Mesenchymal stem cell (in vitro differentiated cells and primary cell): Measurements from ENCODE around the gene CCL4L2.

Experiments
- DNase-seq: peaks from one replicate; pipeline ENCODE4 v3.0.0-alpha.2; 2013
- H2AFZ ChIP-seq: one replicate; pipeline ENCODE4 v1.6.1; 2013; ENCODE audit warnings: low read depth, mild to moderate bottlenecking, control low read depth, inconsistent platforms, low read length, moderate library complexity
- H2AK5ac ChIP-seq: 2 replicates; pipeline ENCODE4 v1.6.1; 2013; ENCODE audit warnings: low read length, moderate library complexity, mild to moderate bottlenecking, inconsistent platforms; ENCODE audit not compliant: severe bottlenecking
- H2BK120ac ChIP-seq: one replicate; pipeline ENCODE4 v1.6.1; 2013; ENCODE audit warnings: low read depth, mild to moderate bottlenecking, inconsistent platforms, low read length, moderate library complexity
- H2BK12ac ChIP-seq, 2 experiments: one replicate each; pipeline ENCODE4 v1.6.1; 2013; ENCODE audit warnings: inconsistent platforms in 2 of 2, low read length in 2 of 2, mild to moderate bottlenecking in 2 of 2, moderate library complexity in 2 of 2, control low read depth in 1 of 2
- H2BK15ac ChIP-seq: one replicate; pipeline ENCODE4 v1.6.1; 2013; ENCODE audit warnings: mild to moderate bottlenecking, low read depth, inconsistent platforms; ENCODE audit not compliant: poor library complexity, severe bottlenecking
- H2BK5ac ChIP-seq: 2 replicates; pipeline ENCODE4 v1.6.1; 2013; ENCODE audit warnings: low read depth, mild to moderate bottlenecking, low read length, control low read depth, inconsistent platforms; ENCODE audit not compliant: poor library complexity, severe bottlenecking
- H3K14ac ChIP-seq, 2 experiments: one replicate each; pipeline ENCODE4 v1.6.1; 2013; ENCODE audit warnings: inconsistent platforms in 2 of 2, low read length in 2 of 2, control low read depth in 1 of 2, mild to moderate bottlenecking in 1 of 2, moderate library complexity in 1 of 2
- H3K18ac ChIP-seq, 2 experiments: one replicate each; pipeline ENCODE4 v1.6.1; 2013; ENCODE audit warnings: inconsistent platforms in 2 of 2, low read length in 2 of 2, control low read depth in 1 of 2, low read depth in 1 of 2, mild to moderate bottlenecking in 1 of 2
- H3K23ac ChIP-seq, 2 experiments: one replicate each; pipeline ENCODE4 v1.6.1; 2013; ENCODE audit warnings: inconsistent platforms in 2 of 2, low read length in 2 of 2, mild to moderate bottlenecking in 2 of 2, moderate library complexity in 2 of 2, control low read depth in 1 of 2
- H3K27ac ChIP-seq: 2 replicates; pipeline ENCODE4 v1.5.1; 2013; ENCODE audit warnings: mild to moderate bottlenecking, moderate library complexity, low read length, control low read depth, inconsistent platforms; ENCODE audit not compliant: poor library complexity, severe bottlenecking
- H3K27me3 ChIP-seq, 2 experiments: 2 replicates each; pipeline versions ENCODE4 v1.6.1 to v1.7.0; 2013; ENCODE audit warnings: low read length in 2 of 2, mild to moderate bottlenecking in 2 of 2, moderate library complexity in 2 of 2, control low read depth in 1 of 2, inconsistent platforms in 1 of 2; ENCODE audit not compliant: control insufficient read depth in 1 of 2, insufficient read depth in 1 of 2
- H3K36me3 ChIP-seq, 2 experiments: 2 replicates each; pipeline versions ENCODE4 v1.6.1 to v1.7.0; 2013; ENCODE audit warnings: low read length in 2 of 2, control low read depth in 1 of 2, inconsistent platforms in 1 of 2, low read depth in 1 of 2, mild to moderate bottlenecking in 1 of 2; ENCODE audit not compliant: insufficient read depth in 2 of 2, control insufficient read depth in 1 of 2
- H3K4ac ChIP-seq, 2 experiments: one replicate each; pipeline ENCODE4 v1.6.1; 2013; ENCODE audit warnings: inconsistent platforms in 2 of 2, low read length in 2 of 2, mild to moderate bottlenecking in 2 of 2, moderate library complexity in 2 of 2, control low read depth in 1 of 2, low read depth in 1 of 2
- H3K4me1 ChIP-seq: 2 replicates; pipeline ENCODE4 v1.6.1; 2013; ENCODE audit warnings: low read depth, low read length, control low read depth; ENCODE audit not compliant: control insufficient read depth, insufficient read depth
- H3K4me2 ChIP-seq: 2 replicates; pipeline ENCODE4 v1.6.1; 2013; ENCODE audit warnings: low read length, mild to moderate bottlenecking, inconsistent platforms; ENCODE audit not compliant: poor library complexity, severe bottlenecking
- H3K4me3 ChIP-seq, 2 experiments: 2 replicates each; pipeline versions ENCODE4 v1.5.1 to v1.7.0; 2013; ENCODE audit warnings: low read length in 2 of 2, mild to moderate bottlenecking in 2 of 2, control low read depth in 1 of 2, low read depth in 1 of 2; ENCODE audit not compliant: insufficient read depth in 1 of 2
- H3K79me1 ChIP-seq: replicated peaks from 2 replicates; pipeline ENCODE4 v1.6.1; 2013; ENCODE audit warnings: mild to moderate bottlenecking, control low read depth, low read length, inconsistent platforms; ENCODE audit not compliant: poor library complexity, severe bottlenecking
- H3K9ac ChIP-seq: 2 replicates; pipeline ENCODE4 v1.7.0; 2013; ENCODE audit warnings: mild to moderate bottlenecking, low read length, moderate library complexity
- H3K9me3 ChIP-seq: 2 replicates; pipeline ENCODE4 v1.7.0; 2013; ENCODE audit warnings: mild to moderate bottlenecking, low read length; ENCODE audit not compliant: control insufficient read depth
- H4K8ac ChIP-seq: one replicate; pipeline ENCODE4 v1.6.1; 2013; ENCODE audit warnings: inconsistent platforms, mild to moderate bottlenecking, low read length, moderate library complexity
- H4K91ac ChIP-seq: one replicate; pipeline ENCODE4 v1.6.1; 2013; ENCODE audit warnings: mild to moderate bottlenecking, low read length, inconsistent platforms
- WGBS: methylation state at CpG from one replicate; pipeline ENCODE4 v1.1.7; 2013; ENCODE audit warnings: mixed read lengths; 5-methylcytosine and 5-hydroxymethylcytosine counted together

The CCL4L2 gene

DNA sequence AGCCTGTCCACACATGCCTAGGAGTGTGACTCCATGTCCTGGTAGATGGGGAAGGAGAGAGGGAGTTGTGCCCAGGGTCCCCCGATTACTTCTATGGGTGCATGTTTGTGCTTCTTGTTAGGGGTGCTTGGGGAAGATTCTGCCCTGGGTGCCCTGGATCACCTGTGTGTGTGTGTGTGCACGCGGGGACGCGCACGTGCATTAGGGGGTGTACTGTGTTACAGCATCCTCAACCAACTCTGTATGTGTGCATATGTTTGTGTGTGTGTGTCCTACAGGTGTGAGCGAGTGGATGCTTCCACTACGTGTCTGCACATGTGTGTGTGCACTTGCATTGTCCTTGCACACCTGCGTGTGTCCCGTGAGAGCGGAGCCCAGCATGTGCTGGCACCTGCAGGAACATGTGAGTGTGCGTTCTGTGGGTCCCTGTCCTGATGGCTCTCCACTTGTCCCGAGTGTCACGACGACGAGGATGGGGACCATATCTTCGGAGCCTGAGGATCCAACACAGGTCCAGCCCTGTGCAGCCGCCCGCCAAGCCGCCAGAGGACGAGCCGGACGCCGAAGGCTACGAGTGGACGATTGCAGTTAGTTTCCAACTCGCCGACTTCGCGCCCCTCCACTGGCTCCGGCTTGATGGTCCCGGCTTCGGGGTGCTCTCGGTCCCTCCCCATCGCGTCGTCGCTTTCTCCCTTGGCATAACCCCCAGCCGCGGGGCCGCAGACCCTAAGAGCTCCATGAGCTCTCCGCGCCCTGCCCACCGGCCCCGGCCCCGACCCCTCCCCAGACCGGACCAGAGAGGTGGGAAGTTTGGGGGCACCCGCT is 28.5 kb upstream of the CCL4L2 start:
- H2AFZ ChIP-seq = peak overlapping the region; percentile 58
- peak overlapping the region in 1 of 2 experiments; percentile 42 for H3K23ac ChIP-seq
- no peak overlapping the region for H3K27ac ChIP-seq
- 37% methylated on average over 48 of the region's 48 CpGs for WGBS
- H2BK5ac ChIP-seq = no peak overlapping the region
- peak overlapping the region; percentile 93 for H2BK120ac ChIP-seq
- peak overlapping the region; percentile 20 for H4K91ac ChIP-seq
- no peaks in the 10 kb centered on the region for H3K9me3 ChIP-seq
- H3K36me3 ChIP-seq = no peaks in the 10 kb centered on the region
- no peak for DNase-seq
- H3K79me1 ChIP-seq = no peaks in the 10 kb centered on the region
- H2BK15ac ChIP-seq = peak overlapping the region; percentile 95
- H2AK5ac ChIP-seq = no peak overlapping the region
- H3K4me2 ChIP-seq = peak overlapping the region; percentile 91
- peaks cover 16% of the 10 kb centered on the region for H3K4me1 ChIP-seq
- H3K18ac ChIP-seq = peak overlapping the region; percentile 44 to 76
- H3K14ac ChIP-seq = peak overlapping the region in 1 of 2 experiments; percentile 99
- H3K9ac ChIP-seq = peak overlapping the region; percentile 49
- H4K8ac ChIP-seq = peak overlapping the region; percentile 92
- peak overlapping the region in 1 of 2 experiments; percentile 34 for H3K4ac ChIP-seq
- H3K27me3 ChIP-seq = peaks cover 16 to 20% of the 10 kb centered on the region in 2 experiments
- peak overlapping the region in 1 of 2 experiments; percentile 33 for H2BK12ac ChIP-seq
- H3K4me3 ChIP-seq = peak overlapping the region; percentile 61 to 74

DNA sequence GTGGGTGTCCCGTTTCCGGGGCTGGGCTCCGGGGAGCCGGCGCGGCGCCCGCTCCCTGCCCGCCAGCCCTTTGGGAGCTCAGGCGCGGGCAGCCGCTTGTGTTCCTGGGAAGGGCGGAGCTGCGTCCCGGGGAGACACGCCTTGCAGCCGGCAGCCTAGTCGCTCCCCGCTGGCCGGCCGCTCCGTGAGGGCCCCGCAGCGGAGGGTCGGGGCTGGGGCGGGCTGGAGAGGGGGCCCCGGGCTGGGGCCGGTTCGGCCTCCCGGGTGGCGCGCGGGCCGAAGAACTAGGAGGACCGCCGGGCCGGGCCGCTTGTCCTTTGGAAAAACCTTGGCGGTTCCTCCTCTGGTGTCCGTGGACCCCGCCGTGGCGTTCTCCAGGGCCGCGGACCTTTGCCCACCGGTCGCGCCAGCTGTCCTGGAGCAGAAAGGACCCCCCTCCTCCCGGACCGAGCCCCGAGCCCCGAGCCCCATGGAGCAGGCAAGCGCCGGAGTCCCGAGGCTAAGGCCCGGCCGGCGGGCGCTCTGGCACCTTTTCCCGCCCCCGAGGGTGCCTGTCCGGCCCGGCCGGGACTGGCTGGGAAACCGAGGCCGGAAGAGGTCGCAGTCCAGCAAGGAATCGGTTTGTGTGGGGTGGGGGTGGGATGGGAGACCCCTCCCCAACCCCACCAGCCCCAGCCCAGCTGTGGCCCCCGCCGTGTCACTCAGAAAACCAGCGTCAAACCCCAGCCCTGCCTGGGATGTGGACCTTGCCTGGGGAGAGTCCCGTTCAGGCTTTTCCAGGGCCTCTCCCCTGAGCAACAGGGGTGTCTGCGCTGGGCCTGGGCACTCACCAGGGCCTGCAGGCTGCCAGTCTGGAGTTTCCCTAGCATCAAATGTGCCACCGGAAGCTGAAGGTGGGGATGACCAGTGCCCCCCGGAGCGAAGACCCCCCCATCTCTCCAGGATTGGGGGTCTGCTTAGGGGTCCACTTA is 27.6 kb upstream of the CCL4L2 start:
- peak overlapping the region; percentile 93 for H2BK120ac ChIP-seq
- peaks cover 16 to 20% of the 10 kb centered on the region in 2 experiments for H3K27me3 ChIP-seq
- H3K4me3 ChIP-seq = peak overlapping the region; percentile 61 to 74
- H3K9ac ChIP-seq = peak overlapping the region; percentile 73
- peak overlapping the region; percentile 58 for H2AFZ ChIP-seq
- no peaks in the 10 kb centered on the region for H3K79me1 ChIP-seq
- peak overlapping the region; percentile 59 to 71 for H2BK12ac ChIP-seq
- H3K4me2 ChIP-seq = peak overlapping the region; percentile 91
- H3K23ac ChIP-seq = peak overlapping the region; percentile 16 to 27
- peak overlapping the region; percentile 92 for H4K91ac ChIP-seq
- no peak overlapping the region for H2AK5ac ChIP-seq
- H3K4ac ChIP-seq = peak overlapping the region; percentile 34 to 67
- peak; percentile 78 for DNase-seq
- H2BK5ac ChIP-seq = no peak overlapping the region
- no peaks in the 10 kb centered on the region for H3K9me3 ChIP-seq
- H3K14ac ChIP-seq = peak overlapping the region; percentile 53 to 99
- H3K27ac ChIP-seq = no peak overlapping the region
- H3K18ac ChIP-seq = peak overlapping the region; percentile 79 to 80
- WGBS = 4% methylated on average over 73 of the region's 76 CpGs
- H4K8ac ChIP-seq = peak overlapping the region; percentile 92
- H3K4me1 ChIP-seq = peaks cover 16% of the 10 kb centered on the region
- H3K36me3 ChIP-seq = no peaks in the 10 kb centered on the region
- peak overlapping the region; percentile 95 for H2BK15ac ChIP-seq

GRCh38 chr17:36184023-36184765 is 26.7 kb upstream of the CCL4L2 start:
- H2BK15ac ChIP-seq = no peak overlapping the region
- WGBS = 85% methylated on average over 12 of the region's 12 CpGs
- H3K4me1 ChIP-seq = peaks cover 16% of the 10 kb centered on the region
- H3K9ac ChIP-seq = peak overlapping the region; percentile 73
- no peaks in the 10 kb centered on the region for H3K36me3 ChIP-seq
- H3K79me1 ChIP-seq = no peaks in the 10 kb centered on the region
- peak overlapping the region in 1 of 2 experiments; percentile 59 for H2BK12ac ChIP-seq
- no peak overlapping the region for H2AFZ ChIP-seq
- H3K4me3 ChIP-seq = peak overlapping the region in 1 of 2 experiments; percentile 74
- no peak overlapping the region for H3K4me2 ChIP-seq
- H3K27ac ChIP-seq = no peak overlapping the region
- no peak overlapping the region for H2AK5ac ChIP-seq
- no peak for DNase-seq
- no peak overlapping the region for H2BK120ac ChIP-seq
- no peak overlapping the region for H4K8ac ChIP-seq
- H3K4ac ChIP-seq = peak overlapping the region in 1 of 2 experiments; percentile 29
- H3K27me3 ChIP-seq = peaks cover 16 to 22% of the 10 kb centered on the region in 2 experiments
- H4K91ac ChIP-seq = no peak overlapping the region
- no peak overlapping the region for H3K14ac ChIP-seq
- no peak overlapping the region for H3K18ac ChIP-seq
- H3K23ac ChIP-seq = no peak overlapping the region
- no peak overlapping the region for H2BK5ac ChIP-seq
- no peaks in the 10 kb centered on the region for H3K9me3 ChIP-seq
